Mesendoderm (in vitro differentiated cells): ENCODE results near the gene TEX29.

Experiments used
- DNase-seq: peaks from one replicate; pipeline ENCODE4 v3.0.0; 2013
- H2AK5ac ChIP-seq: 2 replicates; pipeline ENCODE4 v1.6.1; 2013; ENCODE audit warnings: low read length, inconsistent platforms
- H2BK120ac ChIP-seq: 2 replicates; pipeline ENCODE4 v1.6.1; 2013; ENCODE audit warnings: low read depth, mild to moderate bottlenecking, low read length, moderate library complexity, mixed read lengths
- H2BK15ac ChIP-seq: replicated peaks from 2 replicates; pipeline ENCODE4 v1.6.1; 2013; ENCODE audit warnings: low read depth, mild to moderate bottlenecking, moderate library complexity
- H2BK5ac ChIP-seq: 2 replicates; pipeline ENCODE4 v1.6.1; 2013; ENCODE audit warnings: low read length, inconsistent platforms
- H3K18ac ChIP-seq: 2 replicates; pipeline ENCODE4 v1.6.1; 2013; ENCODE audit warnings: mild to moderate bottlenecking, low read length, mixed read lengths
- H3K23ac ChIP-seq: one replicate; pipeline ENCODE4 v1.6.1; 2013; ENCODE audit warnings: low read length
- H3K27ac ChIP-seq: 2 replicates; pipeline ENCODE4 v1.5.1; 2013; ENCODE audit warnings: low read depth, mild to moderate bottlenecking, inconsistent platforms, low read length, moderate library complexity
- H3K27me3 ChIP-seq: 2 replicates; pipeline ENCODE4 v1.6.1; 2013; ENCODE audit warnings: low read length, control low read depth, mild to moderate bottlenecking, inconsistent platforms; ENCODE audit not compliant: insufficient read depth, poor library complexity
- H3K36me3 ChIP-seq: 2 replicates; pipeline ENCODE4 v1.6.1; 2013; ENCODE audit warnings: low read length, inconsistent platforms; ENCODE audit not compliant: control insufficient read depth, insufficient read depth
- H3K4ac ChIP-seq: one replicate; pipeline ENCODE4 v1.6.1; 2013; ENCODE audit warnings: low read depth, mild to moderate bottlenecking, low read length, moderate library complexity
- H3K4me1 ChIP-seq: 2 replicates; pipeline ENCODE4 v1.6.1; 2013; ENCODE audit warnings: low read depth, low read length, inconsistent platforms; ENCODE audit not compliant: control insufficient read depth
- H3K4me2 ChIP-seq: 2 replicates; pipeline ENCODE4 v1.6.1; 2013; ENCODE audit warnings: low read length
- H3K4me3 ChIP-seq: 2 replicates; pipeline ENCODE4 v1.5.1; 2013; ENCODE audit warnings: mild to moderate bottlenecking, low read length
- H3K56ac ChIP-seq: one replicate; pipeline ENCODE4 v1.6.1; 2013; ENCODE audit warnings: low read length
- H3K79me1 ChIP-seq: 2 replicates; pipeline ENCODE4 v1.6.1; 2013; ENCODE audit warnings: low read length, inconsistent platforms
- H3K79me2 ChIP-seq: 2 replicates; pipeline ENCODE4 v1.6.1; 2013; ENCODE audit warnings: mild to moderate bottlenecking, low read length; ENCODE audit not compliant: control insufficient read depth, insufficient read depth
- H3K9ac ChIP-seq: 2 replicates; pipeline ENCODE4 v1.6.1; 2013; ENCODE audit warnings: low read length, inconsistent platforms
- H4K5ac ChIP-seq: one replicate; pipeline ENCODE4 v1.6.1; 2013; ENCODE audit warnings: low read length
- H4K8ac ChIP-seq: one replicate; pipeline ENCODE4 v1.6.1; 2013; ENCODE audit warnings: low read depth, mild to moderate bottlenecking, control low read depth, low read length, moderate library complexity
- WGBS: extraction: QIAGEN DNeasy Blood & Tissue Kit; methylation state at CpG from one replicate; pipeline ENCODE4 v1.1.7; 2013; ENCODE audit warnings: low lambda C conversion rate, missing lambda C conversion rate; ENCODE audit not compliant: insufficient coverage; ENCODE audit errors: extremely low coverage; 5-methylcytosine and 5-hydroxymethylcytosine counted together

The TEX29 gene

GRCh38 chr13:111388851-111389500 lies 68.5 kb downstream of the TEX29 start:
- Histone ChIP-seq H2BK120ac (no peak overlapping the region), H2BK5ac (no peak overlapping the region), H2AK5ac (no peak overlapping the region), H3K79me2 (no peaks in the 10 kb centered on the region), H3K4me2 (no peak overlapping the region), H3K4me1 (no peaks in the 10 kb centered on the region), H3K4me3 (no peak overlapping the region), H3K36me3 (no peaks in the 10 kb centered on the region), H4K8ac (no peak overlapping the region), H3K27ac (no peak overlapping the region), H3K18ac (no peak overlapping the region), H4K5ac (no peak overlapping the region), H3K27me3 (no peaks in the 10 kb centered on the region), H3K56ac (no peak overlapping the region), H2BK15ac (no peak overlapping the region), H3K4ac (no peak overlapping the region), H3K79me1 (no peaks in the 10 kb centered on the region), H3K23ac (no peak overlapping the region), H3K9ac (no peak overlapping the region)
- no peak for DNase-seq
- no CpG with 5 or more reads among the region's 19 CpGs for WGBS

- Histone ChIP-seq H3K4ac (no peak overlapping the region), H2BK5ac (no peak overlapping the region), H3K9ac (no peak overlapping the region), H3K27ac (no peak overlapping the region), H3K27me3 (no peaks in the 10 kb centered on the region), H2BK15ac (no peak overlapping the region), H4K8ac (no peak overlapping the region), H3K18ac (no peak overlapping the region), H2AK5ac (no peak overlapping the region), H3K4me2 (no peak overlapping the region), H3K4me1 (no peaks in the 10 kb centered on the region), H3K79me1 (no peaks in the 10 kb centered on the region), H2BK120ac (no peak overlapping the region), H3K23ac (no peak overlapping the region), H3K56ac (no peak overlapping the region), H4K5ac (no peak overlapping the region), H3K36me3 (no peaks in the 10 kb centered on the region), H3K79me2 (no peaks in the 10 kb centered on the region), H3K4me3 (no peak overlapping the region)
- WGBS, result no CpG with 5 or more reads among the region's 21 CpGs
- DNase-seq, result no peak
These were observed 69.4 kb downstream of the TEX29 start for GRCh38 chr13:111389621-111390521.

DNA sequence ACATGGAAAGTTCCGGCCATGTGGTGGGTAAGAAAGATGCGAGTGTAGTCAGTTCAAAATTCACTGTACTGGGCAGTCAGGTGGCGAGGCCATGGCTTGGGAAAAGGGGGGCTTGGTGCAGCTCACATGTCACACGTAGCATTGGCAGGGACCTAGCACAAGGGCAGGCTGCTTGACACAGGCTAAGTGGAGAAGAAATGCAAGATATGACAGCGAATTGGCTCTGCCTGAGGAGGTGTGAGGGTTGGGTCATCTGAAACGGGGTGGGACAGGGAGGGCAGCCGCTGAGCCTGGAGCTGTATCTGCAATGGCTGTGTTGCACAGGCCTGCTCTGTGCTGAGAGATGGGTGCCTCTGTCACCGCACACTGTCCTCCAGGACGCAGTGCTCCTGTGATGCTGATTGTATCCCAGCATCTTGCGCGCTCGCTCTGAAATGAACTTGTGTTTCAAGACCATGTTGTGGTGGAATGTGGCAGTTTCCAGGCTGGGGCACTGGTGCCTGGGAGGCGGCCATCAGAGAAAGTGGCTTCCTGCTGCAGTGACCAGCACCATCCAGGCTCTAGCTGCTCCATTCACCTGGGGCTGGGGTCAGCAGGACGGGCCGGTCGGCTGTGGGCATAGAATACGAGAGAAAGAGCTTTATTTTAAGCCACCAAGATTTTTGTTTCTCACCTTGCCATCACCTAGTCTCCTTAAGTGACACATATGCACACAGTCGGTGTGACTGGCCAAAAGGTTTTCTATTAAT lies 70.3 kb downstream of the TEX29 start:
- H3K9ac ChIP-seq, result no peak overlapping the region
- H2AK5ac ChIP-seq, result no peak overlapping the region
- no peak overlapping the region for H3K4ac ChIP-seq
- no peak overlapping the region for H3K56ac ChIP-seq
- no peak overlapping the region for H3K23ac ChIP-seq
- H2BK5ac ChIP-seq, result no peak overlapping the region
- no peak overlapping the region for H3K18ac ChIP-seq
- no peak overlapping the region for H2BK15ac ChIP-seq
- no peak overlapping the region for H4K5ac ChIP-seq
- no peak overlapping the region for H2BK120ac ChIP-seq
- H4K8ac ChIP-seq, result no peak overlapping the region
- H3K27me3 ChIP-seq, result no peaks in the 10 kb centered on the region
- H3K36me3 ChIP-seq, result no peaks in the 10 kb centered on the region
- H3K79me2 ChIP-seq, result no peaks in the 10 kb centered on the region
- H3K27ac ChIP-seq, result no peak overlapping the region
- H3K4me3 ChIP-seq, result no peak overlapping the region
- no peaks in the 10 kb centered on the region for H3K79me1 ChIP-seq
- no peak overlapping the region for H3K4me2 ChIP-seq
- DNase-seq, result no peak
- WGBS, result no CpG with 5 or more reads among the region's 18 CpGs
- no peaks in the 10 kb centered on the region for H3K4me1 ChIP-seq

- Histone ChIP-seq H3K4ac (no peak overlapping the region), H3K4me2 (no peak overlapping the region), H3K9ac (no peak overlapping the region), H3K23ac (no peak overlapping the region), H2BK120ac (no peak overlapping the region), H3K18ac (no peak overlapping the region), H3K36me3 (no peaks in the 10 kb centered on the region), H3K79me1 (no peaks in the 10 kb centered on the region), H2BK15ac (no peak overlapping the region), H4K5ac (no peak overlapping the region), H3K79me2 (no peaks in the 10 kb centered on the region), H4K8ac (no peak overlapping the region), H3K4me1 (no peaks in the 10 kb centered on the region), H3K27ac (no peak overlapping the region), H3K4me3 (no peak overlapping the region), H2BK5ac (no peak overlapping the region), H3K27me3 (no peaks in the 10 kb centered on the region), H3K56ac (no peak overlapping the region), H2AK5ac (no peak overlapping the region)
- DNase-seq, result no peak
- WGBS, result no CpG with 5 or more reads among the region's 9 CpGs
These were observed 72.0 kb downstream of the TEX29 start for GRCh38 chr13:111392486-111392885.

DNA sequence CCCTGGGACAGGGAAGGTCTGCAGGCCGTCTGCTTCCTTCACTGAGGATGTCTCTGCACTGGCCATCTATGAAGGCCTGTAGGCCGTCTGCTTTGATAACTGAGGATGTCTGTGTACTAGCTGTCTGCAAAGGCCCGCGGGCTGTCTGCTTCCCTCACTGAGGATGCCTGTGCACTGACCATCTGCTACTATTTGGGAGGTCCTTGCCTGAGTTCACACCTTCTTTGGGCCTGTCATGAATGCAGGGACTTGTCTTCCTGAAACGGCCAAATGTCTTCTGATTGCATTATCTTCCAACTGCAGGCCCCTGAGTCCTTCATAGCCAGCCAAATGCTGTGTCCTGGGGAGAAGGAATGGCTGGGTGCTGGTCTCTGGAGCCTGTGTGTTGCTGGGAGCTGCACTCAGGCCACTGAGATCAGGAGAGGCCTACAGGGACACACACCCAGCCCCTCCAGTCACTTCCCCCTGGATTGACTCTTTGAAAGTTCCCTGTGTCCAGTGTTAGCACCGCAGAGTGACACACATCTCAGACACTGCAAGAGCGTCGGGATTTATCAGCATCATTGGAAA lies 72.9 kb downstream of the TEX29 start:
- Histone ChIP-seq H2BK120ac (no peak overlapping the region), H2BK5ac (no peak overlapping the region), H2BK15ac (no peak overlapping the region), H3K4me3 (no peak overlapping the region), H3K79me2 (no peaks in the 10 kb centered on the region), H3K27me3 (no peaks in the 10 kb centered on the region), H3K18ac (no peak overlapping the region), H3K56ac (no peak overlapping the region), H4K8ac (no peak overlapping the region), H3K36me3 (no peaks in the 10 kb centered on the region), H3K27ac (no peak overlapping the region), H4K5ac (no peak overlapping the region), H3K4me2 (no peak overlapping the region), H2AK5ac (no peak overlapping the region), H3K4me1 (no peaks in the 10 kb centered on the region), H3K79me1 (no peaks in the 10 kb centered on the region), H3K9ac (no peak overlapping the region), H3K4ac (no peak overlapping the region), H3K23ac (no peak overlapping the region)
- WGBS, result no CpG with 5 or more reads among the region's 8 CpGs
- peak; percentile 65 for DNase-seq
